HG03196 (cell line): ENCODE data around the gene TRIM67.

Experiments
- ATAC-seq: cut with Tn5 transposase; IDR thresholded peaks from one replicate; pipeline ENCODE4 v1.9.1; 2021; ENCODE audit not compliant: unreplicated experiment

Gene TRIM67

DNA sequence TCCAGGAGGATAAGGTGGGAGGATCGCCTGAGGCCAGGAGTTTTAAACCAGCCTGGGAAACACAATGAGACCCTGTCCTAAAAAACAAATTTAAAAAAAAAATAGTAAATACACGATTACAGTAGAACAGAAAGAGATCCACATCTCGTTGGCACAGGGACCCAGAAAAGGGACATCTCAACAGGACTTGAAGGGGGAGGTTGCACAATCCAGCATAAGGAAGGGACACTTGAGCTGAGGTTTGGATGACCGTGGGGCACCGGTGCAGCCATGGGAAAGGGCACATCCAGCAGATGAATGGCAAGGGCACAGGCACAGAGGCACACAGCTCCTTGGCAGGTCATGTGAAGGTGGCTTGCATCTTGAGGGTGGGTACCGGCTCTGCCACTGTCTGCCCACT, 20.5 kb downstream of the TRIM67 start:
- ATAC-seq: no peak

DNA sequence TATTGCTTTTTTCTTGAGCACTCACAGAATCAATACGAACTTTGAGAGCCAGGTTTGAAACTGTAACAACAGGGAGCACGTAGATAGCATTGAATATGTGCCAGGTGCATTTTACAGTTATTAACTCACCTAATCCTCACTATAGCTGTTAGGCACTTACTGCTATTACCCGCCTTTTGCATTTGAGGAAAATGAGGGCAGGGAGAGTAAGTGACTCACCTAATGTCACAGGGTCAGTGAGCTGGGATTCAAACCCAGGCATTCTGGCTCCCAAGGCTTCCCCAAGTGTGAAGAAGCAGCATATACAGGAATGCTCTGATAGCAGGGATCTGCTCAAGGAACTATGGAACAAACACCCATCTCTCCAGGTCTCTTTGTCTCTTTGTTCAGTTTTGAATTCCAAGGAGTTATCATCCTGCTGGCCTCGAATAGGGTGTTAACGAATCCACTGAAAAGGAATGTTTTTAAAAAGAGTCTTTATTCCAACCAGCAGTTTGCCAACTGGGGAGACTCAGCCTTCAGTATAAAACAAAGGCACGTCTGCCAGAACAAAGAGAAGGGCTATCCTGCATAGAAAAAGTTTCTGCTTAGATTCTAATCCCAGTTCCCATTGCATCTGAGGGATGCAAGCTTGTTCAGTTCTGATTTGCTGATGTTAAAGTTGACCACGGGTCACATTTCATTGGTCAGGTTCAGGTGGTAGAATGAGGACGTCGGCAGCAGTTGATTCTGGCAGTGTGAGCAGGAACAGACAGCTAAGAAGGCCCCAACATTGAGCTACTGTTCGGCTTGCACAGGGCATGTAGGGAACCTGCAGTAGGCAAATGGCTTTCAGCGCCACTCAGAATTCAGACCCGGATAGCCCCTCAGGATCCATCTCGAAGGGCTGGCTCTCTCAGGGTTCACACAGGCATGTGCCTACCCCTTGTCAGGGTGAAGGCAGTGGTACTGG, 22.1 kb downstream of the TRIM67 start:
- no peak for ATAC-seq

DNA sequence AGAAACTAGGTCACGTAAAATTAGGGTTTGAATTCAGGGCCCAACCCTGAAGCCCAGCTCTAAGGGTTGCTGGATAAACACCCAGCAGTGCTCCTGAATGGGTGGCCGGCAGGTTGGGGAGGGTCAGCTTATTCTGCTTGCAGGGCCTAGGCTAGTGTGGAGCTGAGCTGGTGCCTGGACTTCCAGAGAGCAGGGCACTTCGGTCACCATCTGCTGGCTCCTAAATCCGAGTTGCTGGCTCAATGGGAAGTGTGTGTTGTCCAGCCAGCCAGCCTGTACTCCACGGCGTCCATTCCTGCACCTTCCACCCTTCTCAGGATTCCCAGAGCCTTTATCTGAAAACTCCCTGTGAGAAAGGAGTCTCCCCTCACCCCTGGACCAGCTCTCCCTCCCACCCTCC, 23.0 kb downstream of the TRIM67 start:
- ATAC-seq: no peak

DNA sequence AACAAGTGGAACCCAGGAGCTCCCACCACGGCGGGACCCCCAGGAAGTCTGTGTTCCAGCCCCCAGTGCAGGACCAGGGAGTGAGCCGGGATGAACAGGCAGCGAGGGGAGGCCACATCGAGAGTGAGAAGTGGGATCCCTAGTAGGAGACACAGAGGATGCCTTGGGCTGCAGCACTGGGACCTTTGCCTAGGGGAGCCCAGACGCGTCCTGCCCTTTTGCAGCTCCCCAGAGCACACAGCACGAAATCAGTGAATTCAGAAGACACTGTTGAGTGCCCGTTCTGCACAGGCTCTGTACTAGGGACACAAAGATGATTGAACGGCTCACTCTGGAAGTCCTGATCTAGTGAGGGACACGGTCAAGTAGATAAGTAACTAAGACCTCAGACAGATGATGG, 23.5 kb downstream of the TRIM67 start:
- ATAC-seq: no peak

DNA sequence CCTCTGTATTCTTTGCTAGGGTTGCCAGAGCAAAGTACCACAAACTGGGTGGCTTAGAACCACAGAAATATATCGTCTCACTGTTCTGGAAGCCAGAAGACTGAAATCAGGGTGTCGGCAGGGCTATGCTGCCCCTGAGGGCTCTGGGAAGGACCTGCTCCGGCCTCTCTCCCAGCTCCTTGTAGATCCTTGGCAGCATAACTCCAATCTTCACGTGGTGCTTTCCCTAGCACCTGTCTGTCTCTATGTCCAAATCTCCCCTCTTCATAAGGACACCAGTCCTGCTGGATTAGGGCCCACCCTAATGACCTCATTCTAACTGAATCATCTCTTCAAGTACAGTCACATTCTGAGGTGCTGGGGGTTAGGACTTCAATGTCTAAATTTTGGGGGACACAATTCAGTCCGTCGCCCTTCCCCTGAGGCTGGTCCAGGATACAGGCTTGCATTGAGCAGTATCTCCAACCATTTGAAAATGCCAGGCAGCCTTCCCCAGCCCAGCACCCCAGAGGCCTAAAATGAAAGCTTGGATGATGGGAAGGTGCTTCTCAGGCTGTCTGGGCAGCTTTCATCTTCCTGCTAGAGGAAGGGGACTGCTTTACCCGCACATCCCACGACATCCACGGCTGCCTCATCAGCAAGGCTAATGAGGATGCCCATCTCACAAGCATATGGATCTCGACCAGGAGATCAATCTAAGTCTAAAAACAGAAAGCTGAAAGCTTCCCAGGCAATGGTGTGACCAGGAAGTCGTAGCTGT, 24.7 kb downstream of the TRIM67 start:
- ATAC-seq: no peak

DNA sequence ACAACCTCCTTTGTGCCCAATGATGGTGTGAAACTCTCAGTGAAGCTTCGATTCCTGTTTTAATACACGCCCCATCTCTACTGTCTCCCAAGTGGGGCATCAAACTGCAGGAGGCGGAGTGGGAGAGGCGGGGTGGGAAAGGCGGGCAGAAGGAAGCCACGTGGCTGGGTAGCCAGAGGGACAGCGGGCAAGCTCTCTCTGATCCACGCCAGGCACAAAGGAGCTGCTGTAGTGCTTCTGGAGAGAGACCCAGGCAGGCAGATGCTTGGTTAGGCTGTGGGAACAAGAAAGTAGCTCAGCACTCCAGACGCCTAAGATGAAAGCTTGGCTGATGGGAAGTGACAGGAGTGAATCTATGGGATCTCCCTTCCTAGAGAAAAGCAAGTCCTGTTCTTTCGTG, 25.7 kb downstream of the TRIM67 start:
- ATAC-seq: no peak

DNA sequence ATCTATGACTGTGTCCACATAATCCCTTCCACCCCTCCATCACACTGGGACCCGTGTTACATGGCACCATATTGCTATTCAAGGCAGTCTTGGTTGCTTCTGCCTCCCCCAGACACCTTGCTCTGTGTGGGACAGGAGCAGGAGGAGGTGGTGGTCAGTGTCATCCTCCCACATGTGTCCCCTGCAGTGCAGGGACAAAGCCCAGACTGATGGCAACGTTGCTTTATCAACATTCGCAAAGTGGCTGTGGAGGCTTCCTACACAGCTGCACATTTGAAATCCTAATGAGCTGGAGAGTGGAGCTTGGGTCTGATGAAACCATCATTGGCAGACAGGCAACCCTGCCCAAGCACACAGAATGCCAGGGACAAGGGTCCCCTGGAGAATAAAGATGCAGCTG, 26.2 kb downstream of the TRIM67 start:
- ATAC-seq: no peak

DNA sequence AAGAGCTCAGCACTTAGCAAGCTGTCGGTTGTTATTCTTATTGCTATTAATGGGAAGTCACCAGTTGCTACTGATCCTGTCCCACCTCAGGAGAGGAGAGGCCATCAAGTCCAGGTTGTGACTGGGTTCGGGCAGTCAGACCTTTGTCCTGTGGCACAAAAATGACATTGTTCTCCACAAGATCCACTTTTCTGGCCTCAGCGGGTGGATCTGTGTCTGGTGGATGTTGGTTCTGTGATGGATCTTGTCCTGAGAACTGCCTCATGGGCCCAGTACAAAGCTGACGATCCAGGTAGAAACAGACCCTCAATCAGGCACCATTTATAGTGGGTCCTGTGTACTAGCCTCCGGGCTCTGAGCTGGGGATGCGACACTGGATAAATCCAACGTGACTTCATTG, 26.9 kb downstream of the TRIM67 start:
- ATAC-seq: no peak

DNA sequence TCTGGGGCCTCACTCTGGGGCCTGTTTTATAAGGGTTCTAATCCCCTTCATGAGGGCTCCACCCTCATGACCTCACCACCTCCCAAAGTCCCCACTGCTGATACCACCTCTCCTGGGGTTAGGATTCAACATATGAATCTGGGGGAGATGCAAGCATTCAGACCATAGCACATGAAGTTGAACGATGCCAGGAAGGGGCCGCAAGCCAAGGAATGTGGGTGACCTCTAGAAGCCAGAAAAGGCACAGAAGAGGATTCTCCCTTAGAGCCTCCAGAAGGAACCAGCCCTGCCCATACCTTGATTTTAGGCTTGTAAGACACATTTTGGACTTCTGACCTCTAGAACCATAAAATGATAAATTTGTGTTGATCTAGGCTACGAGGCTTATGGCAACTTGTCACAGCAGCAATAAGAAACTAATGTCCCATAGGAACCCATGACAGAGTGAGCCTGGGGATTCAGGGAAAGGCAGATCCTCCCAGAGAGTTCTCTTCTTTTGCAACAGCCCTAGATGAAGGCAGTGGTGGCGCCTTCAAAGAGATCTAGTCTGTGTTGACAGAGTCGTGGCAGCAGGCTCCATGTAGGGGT, 27.9 kb downstream of the TRIM67 start:
- ATAC-seq: no peak

DNA sequence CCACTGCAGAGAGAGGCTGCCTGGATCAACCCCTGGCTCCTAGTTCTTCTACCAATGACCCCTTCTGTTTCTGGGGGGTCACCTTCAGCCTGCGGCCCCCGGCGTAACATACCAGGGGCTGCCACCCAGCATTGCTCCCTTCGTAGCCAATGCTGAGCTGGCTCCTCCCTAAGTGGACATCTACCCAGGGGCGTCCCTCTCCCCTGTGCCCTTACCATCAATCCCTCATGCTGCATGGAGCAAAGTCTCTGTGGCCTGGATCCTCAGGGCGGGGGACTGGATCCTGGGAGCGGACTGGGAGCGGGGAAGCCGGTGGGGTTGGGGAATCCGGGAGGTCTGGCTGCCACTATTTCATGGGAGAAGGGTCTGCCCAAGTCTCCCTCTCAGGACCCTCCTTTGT, 28.6 kb downstream of the TRIM67 start:
- ATAC-seq: no peak

DNA sequence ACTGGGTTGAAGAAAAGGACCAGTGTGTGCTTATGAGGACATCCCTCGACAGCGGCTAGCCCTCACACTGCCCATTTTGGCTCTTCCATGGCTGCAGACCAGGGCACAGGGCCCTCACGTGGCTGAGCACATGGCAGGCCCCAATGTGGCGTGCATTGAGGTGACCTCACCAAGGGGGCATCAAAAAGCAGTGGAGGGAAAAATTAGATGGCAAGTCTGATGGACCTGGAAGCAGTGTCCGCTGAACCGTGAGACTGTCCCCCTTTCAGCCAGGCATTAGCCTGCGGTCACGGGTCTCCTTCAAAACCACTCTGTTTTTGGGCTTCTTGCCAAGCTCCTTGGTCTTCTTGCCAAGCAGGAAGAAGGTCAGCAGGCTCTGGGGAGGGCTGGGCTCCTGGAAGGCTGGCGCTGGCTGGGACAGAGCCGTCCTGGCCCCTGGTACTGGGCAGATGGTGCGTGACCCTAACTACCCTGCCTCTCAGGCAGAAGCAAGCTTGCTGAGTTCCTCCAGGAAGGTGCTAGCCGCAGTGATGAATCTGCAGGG, 30.8 kb downstream of the TRIM67 start:
- no peak for ATAC-seq

DNA sequence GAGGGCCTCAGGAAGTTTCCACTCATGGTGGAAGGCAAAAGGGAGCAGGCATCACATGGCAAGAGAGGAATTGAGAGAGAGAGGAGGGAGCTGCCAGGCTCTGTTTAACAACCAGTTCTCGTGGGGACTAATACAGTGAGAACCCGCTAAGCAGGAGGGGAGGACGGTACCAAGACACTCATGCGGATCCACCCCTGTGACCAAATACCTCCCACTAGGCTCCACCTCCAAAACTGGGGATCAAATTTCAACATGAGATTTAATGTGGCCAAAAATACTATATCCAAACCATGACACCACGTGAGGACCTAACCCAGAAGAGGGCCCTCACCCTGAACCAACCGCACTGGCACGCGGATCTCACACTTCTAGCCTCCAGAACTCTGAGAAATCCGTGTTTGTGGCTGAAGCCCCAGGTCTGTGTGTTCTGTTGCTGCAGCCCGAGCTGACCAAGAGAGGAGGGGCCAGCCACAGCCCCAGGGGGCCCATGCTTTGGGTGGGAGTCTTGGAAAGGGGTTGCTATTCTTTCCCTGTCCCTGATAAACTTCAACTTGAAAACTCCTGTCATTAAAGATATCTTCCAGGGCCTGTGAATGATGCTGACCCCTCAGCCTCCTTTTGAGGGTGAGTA, 32.0 kb downstream of the TRIM67 start:
- ATAC-seq: no peak

DNA sequence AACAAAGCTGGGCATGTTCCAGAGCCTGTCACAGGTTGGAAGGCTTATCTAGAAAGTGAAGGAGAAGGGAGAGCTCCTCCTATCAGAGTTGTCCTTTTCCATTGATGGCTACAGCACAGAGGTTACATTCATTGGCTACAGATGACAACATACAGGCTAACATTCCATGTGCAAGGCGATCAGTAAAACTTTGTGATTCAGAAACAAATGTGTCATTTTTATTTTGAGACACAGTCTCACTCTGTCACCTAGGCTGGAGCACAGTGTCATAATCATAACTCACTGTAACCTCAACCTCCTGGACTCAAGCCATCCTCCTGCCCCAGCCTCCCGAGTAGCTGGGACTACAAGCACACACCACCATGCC, 32.6 kb downstream of the TRIM67 start:
- ATAC-seq: no peak

DNA sequence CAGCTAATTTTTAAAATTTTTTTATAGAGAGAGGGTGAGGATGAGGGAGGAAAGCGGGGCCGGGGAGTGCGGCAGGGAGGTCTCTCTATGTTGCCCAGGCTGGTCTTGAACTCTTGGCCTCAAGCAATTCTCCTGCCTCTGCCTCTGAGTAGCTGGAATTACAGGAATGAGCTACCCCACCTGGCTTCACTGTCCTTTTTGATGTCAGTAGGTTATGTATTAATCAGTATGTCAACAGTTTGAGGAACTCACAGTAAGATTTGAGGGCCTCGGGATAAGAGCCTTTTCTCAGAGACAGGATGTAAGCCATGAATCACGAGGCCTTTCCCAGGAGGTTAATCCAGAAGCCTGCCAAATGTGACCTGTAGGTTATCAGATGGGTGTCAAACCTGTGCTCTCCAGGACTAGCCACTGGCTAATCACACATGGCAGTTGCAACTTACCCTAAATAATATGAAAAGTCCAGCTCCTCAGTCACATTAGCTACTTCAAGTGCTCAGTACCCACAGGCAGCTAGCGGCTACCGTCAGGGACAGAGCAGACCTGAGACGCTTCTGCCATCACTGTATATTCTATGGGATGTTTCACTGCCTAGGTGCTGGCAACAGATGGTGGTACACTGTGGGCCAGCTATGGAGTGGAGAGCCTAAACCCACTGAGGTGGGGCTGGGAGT, 33.1 kb downstream of the TRIM67 start:
- no peak for ATAC-seq

DNA sequence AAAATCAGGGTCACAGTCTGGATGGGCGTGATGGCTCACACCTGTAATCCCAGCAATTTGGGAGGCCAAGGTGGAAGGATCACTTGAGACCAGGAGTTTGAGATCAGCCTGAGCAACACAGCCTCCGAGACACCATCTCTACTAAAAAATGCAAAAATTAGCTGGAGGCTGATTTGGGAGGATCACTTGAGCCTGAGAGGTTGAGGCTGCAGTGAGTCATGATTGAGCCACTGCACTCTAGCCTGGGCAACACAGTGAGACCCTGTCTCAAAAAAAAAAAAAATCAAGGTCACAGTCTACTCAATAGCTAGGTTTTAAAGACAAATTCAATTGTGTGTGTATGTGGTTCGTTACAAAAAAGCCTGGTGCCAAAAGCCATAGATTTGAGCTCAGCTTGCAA, 34.4 kb downstream of the TRIM67 start:
- no peak for ATAC-seq

DNA sequence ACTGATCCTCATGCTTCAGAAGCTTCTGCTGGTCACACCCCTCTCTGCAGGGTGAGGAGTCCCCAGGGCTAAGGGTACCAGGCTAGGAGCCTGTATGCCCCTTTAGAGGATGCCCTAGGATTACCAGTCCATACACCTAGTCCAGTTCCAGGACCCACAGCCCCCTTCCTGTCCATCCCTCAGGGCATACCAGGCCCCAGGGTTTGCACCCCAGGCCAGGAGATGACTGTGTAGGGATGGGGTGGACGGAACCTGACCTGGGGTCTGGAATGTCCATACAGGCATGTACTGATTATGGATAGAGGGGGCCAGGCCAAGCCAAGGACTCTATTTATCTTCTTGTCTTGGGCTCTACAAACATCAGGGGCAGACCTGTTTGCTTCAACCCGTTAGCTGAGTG, 34.9 kb downstream of the TRIM67 start:
- no peak for ATAC-seq

DNA sequence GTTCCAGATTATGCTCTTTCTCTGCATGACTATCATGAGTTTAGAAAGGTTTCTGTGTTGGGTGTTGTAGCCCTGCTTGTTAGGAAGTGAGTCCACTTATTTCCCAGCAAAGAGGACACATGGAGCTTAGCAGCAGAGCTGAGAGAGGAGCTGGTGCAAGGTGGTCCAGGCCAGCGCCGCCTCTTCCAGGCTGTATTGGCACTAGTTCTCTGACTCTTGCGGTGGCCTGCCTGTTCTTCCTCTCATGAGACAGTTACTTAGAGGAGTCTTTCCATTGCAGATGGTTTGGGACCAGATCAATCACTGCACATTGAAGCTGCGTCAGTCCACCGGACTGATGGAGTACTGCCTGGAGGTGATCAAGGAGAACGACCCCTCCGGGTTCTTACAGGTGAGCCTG, 38.0 kb downstream of the TRIM67 start:
- ATAC-seq: no peak

DNA sequence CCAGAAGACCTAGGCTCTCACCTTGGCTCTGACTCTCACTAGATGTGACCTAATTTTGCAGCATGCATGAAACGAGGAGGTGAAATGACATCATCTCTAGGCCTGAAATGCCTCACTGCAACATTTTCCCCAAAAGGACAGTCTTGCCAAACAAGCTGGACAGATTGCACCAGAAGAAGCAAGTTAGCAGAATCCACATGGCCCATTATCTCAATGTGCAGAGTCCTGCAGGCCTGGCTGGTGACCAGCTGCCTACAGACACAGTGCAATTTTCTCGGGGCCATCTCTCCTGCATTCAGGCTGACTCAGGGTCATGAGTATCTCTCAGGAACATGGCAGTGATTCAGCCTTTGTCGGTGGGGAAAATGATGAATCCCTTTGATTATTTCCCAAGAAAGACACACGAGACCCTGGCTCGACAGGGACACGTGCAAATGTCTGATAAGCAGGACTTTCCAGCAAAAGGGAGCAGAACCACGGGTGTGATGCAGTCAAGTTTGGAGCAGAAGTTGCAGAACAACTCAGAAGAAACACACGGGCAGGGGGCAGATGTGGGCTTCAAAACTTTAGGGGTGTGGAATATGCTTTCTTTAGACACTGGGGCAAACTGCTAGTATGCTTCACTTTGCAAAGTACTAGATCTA, 38.7 kb downstream of the TRIM67 start:
- no peak for ATAC-seq

DNA sequence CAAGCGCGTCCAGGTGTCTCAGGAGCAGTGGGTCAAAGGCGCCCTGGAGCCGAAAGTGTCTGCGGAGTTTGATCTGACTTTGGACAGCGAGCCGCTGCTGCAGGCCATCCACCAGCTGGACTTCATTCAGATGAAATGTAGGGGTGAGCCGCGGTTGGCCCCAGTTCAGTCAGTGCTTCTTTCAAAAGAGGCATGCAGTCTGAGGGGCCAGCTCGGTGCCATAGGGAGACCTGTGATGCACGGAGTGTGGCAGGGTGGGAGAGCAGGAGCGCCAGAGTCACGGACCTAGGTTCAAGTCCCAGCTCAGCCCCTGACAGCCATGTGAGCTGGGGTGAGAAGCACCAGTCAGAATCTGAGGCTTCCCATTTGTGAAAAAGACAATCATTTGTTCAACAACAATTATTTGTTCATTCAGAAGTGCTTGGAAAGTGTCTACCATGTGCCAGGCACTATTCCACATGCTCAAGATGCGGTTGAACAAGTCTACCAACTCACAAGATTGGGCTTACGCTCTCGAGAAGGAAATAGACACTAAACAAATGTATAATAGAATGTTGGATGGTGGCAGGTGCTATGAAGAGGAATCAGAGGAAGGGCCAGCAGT, 39.6 kb downstream of the TRIM67 start:
- no peak for ATAC-seq
